Heart left ventricle (tissue), 16 donors: ENCODE measurements around the gene EHD4. TPM values are rescaled to one million over a fixed set of nuclear protein-coding genes. Genes with fewer than 3 reads are reported as not detected.

ENCODE experiments used
- ATAC-seq, 4 donors: fragments of 200-7000 bp; cut with Tn5 transposase; one replicate each; pipeline ENCODE4 v1.9.1; 2020 to 2022; ENCODE audit warnings: moderate library complexity in 4 of 4, mild to moderate bottlenecking in 3 of 4, moderate number of reproducible peaks in 1 of 4
- DNase-seq, 5 donors: peaks; one replicate each; pipeline ENCODE4 v3.0.0-alpha.2; 2020
- H3K27ac ChIP-seq, 12 donors: fragments of 200-600 bp; sonication (generic) in 4 of 12; one replicate each; pipeline versions ENCODE4 v1.5.0 to v1.8.0; 2016 to 2022; ENCODE audit warnings: mild to moderate bottlenecking in 2 of 12
- H3K27me3 ChIP-seq, 9 donors: fragments of 200-600 bp; sonication (generic) in 2 of 9; one replicate each; pipeline versions ENCODE4 v1.5.1 to v1.8.0; 2016 to 2022; ENCODE audit warnings: mild to moderate bottlenecking in 3 of 9
- H3K36me3 ChIP-seq, 9 donors: fragments of 200-600 bp; sonication (generic) in 2 of 9; one replicate each; pipeline versions ENCODE4 v1.5.0 to v1.8.0; 2018 to 2022; ENCODE audit warnings: mild to moderate bottlenecking in 2 of 9
- H3K4me1 ChIP-seq, 12 donors: fragments of 200-600 bp; sonication (generic) in 4 of 12; one replicate each; pipeline versions ENCODE4 v1.5.0 to v1.8.0; 2016 to 2022; ENCODE audit warnings: mild to moderate bottlenecking in 3 of 12
- H3K4me3 ChIP-seq, 12 donors: fragments of 200-600 bp; sonication (generic) in 4 of 12; one replicate each; pipeline versions ENCODE4 v1.5.0 to v1.8.0; 2017 to 2022; ENCODE audit warnings: mild to moderate bottlenecking in 9 of 12, moderate library complexity in 4 of 12
- H3K9me3 ChIP-seq, 12 donors: fragments of 200-600 bp; sonication (generic) in 4 of 12; one replicate each; pipeline versions ENCODE4 v1.5.0 to v1.8.0; 2016 to 2022; ENCODE audit warnings: mild to moderate bottlenecking in 1 of 12
- POLR2A ChIP-seq, 2 donors: fragments of 450-650 bp; IDR thresholded peaks; one replicate each; pipeline ENCODE4 v1.6.1; 2017; ENCODE audit warnings: antibody characterized with exemption in 2 of 2, mild to moderate bottlenecking in 2 of 2, moderate library complexity in 2 of 2
- WGBS, 4 donors: extraction: QIAGEN DNeasy Blood & Tissue Kit in 2 of 4; methylation state at CpG; one replicate each; pipeline versions ENCODE4 v1.1.5 to v1.1.7; 2013 to 2018; 5-methylcytosine and 5-hydroxymethylcytosine counted together
- intact Hi-C, 10 donors: fragments of 100-400 bp; cut with DNase I; formaldehyde crosslinking; loops; one replicate each; pipeline versions ENCODE4 v1.11.1 to v1.14.2; 2022
- polyA plus RNA-seq, 2 donors: library from polyadenylated mRNA; stranded (reverse); fragments of 200-250 nt; gene quantifications; one replicate each; pipeline ENCODE4 v1.2.3, GENCODE V29; 2013
- total RNA-seq, 9 donors: library from RNA; depleted of rRNA in 2 of 9; stranded (reverse); fragments of >200 nt in 2 of 9; fragmentation: NEBNext Ultra II Directional in 3 of 9; extraction: Animal tissue kit (Norgen Biotek cat#: 25700) in 3 of 9; gene quantifications; one replicate each; pipeline versions ENCODE4 v1.1.0 to v1.2.4, GENCODE V29; 2016 to 2023
- TF ChIP-seq, protein P1 (sequence below), 12 donors: fragments of 200-600 bp; sonication (generic) in 4 of 12; IDR thresholded peaks; one replicate each; pipeline versions ENCODE4 v1.5.0 to v1.8.0; 2018 to 2022; ENCODE audit warnings: antibody characterized with exemption in 12 of 12, mild to moderate bottlenecking in 5 of 12
- donor health status: ischemic (EF 13 %, LVEDD 7.1; RV severe dilation, severe dysfunction).
- donor health status: healthy with polysubstance abuse.
- donor health status: DM: no; HTN: yes; CAD: no.
- donor health status: DM: no; HTN: no; CAD: no.
- donor health status: ischemic (EF 25% LVEDD 6.9; RV normal size, moderate dysfunction).
- donor health status: ischemic (EF 25% LVEDD 5.7; RV mildly dilated, moderate dysfunction).
- donor health status: healthy.
- donor health status: DM: yes; HTN: yes; CAD: no.
- donor health status: ischemic (EF 35%, LVEDD 5.7; RV mildly dilated, moderate dysfunction).
- donor health status: nonischemic (EF 11% LVEDD 7.7; RV severe dilation, severe dysfunction).
- donor health status: DM: yes; HTN: yes; CAD: no.
- donor health status: PGD.
- donor health status: ischemic (EF 29% LVEDD 5.4; RV normal size, mild dysfunction).
- donor health status: nonischemic (EF 23%, LVEDD 6.1; RV moderate dilation, normal function).

Gene EHD4
- total and polyA plus RNA-seq, 11 donors: 25.6 to 70.8 (median 43.9) TPM

DNA sequence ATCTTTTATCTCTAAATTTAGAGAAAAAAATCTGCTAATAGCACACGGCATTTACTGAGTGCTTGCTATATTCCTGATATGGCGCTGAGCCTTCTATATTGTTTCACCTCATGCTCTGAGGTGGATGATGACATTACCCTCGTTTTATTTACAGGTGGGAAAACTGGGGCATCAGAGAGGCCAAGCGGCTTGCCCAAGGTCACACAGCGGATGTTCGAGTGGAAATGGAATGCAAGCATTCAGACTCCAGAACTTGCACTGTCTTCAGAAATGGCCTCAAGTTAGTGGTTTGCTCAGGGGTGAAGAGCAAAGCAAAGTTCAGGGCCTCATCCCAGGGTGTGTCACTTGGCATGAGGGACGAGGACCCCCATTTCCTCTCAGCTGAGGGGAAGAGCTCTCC lies 17.3 kb downstream of the EHD4 start:
- Histone ChIP-seq H3K4me1 (peaks cover 22 to 80% (median 64%) of the 10 kb centered on the region in 12 donors), H3K27ac (peak overlapping the region in 6 of 12 donors; percentile 6 to 78 (median 68)), H3K27me3 (no peaks in the 10 kb centered on the region), H3K36me3 (peaks cover 0 to 42% (median 22%) of the 10 kb centered on the region in 9 donors), H3K4me3 (no peak overlapping the region), H3K9me3 (no peaks in the 10 kb centered on the region)
- TF ChIP-seq POLR2A (IDR thresholded peaks at IDR 0.05): no peak
- TF ChIP-seq, protein P1, sequence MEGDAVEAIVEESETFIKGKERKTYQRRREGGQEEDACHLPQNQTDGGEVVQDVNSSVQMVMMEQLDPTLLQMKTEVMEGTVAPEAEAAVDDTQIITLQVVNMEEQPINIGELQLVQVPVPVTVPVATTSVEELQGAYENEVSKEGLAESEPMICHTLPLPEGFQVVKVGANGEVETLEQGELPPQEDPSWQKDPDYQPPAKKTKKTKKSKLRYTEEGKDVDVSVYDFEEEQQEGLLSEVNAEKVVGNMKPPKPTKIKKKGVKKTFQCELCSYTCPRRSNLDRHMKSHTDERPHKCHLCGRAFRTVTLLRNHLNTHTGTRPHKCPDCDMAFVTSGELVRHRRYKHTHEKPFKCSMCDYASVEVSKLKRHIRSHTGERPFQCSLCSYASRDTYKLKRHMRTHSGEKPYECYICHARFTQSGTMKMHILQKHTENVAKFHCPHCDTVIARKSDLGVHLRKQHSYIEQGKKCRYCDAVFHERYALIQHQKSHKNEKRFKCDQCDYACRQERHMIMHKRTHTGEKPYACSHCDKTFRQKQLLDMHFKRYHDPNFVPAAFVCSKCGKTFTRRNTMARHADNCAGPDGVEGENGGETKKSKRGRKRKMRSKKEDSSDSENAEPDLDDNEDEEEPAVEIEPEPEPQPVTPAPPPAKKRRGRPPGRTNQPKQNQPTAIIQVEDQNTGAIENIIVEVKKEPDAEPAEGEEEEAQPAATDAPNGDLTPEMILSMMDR (IDR thresholded peaks at IDR 0.05): no peak
- WGBS, 4 donors: 73 to 85% (median 83%) methylated on average over 7 of the region's 7 CpGs
- ATAC-seq (no peak), DNase-seq (no peak)
- intact Hi-C loops: loop anchor here in 2 of 10 donors (5.0 kb wide), 1 partner anchor 33 kb away; no protein-coding TSS in a partner anchor

DNA sequence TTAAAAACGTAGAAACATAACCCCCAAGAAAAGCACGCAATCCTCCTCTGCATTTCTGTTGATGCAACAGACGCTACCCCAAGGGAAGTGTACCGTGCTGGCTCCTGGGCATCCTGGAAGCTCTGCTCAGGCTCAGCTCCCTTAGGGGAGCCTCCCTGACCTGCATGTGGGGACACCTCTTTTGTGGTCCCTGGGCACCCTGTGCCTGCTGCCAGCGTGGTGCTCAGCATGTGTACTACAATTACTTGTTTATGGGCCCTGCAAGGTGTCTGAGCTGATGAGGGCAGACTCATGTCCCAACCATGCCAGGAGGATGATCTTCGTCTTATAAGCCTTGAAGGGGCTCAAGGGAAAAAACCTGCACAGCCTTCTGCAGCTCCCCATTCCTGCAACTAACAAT lies 18.3 kb downstream of the EHD4 start:
- Histone ChIP-seq H3K36me3 (peaks cover 0 to 51% (median 22%) of the 10 kb centered on the region in 9 donors), H3K4me1 (peaks cover 22 to 87% (median 73%) of the 10 kb centered on the region in 12 donors), H3K27me3 (no peaks in the 10 kb centered on the region), H3K4me3 (no peak overlapping the region), H3K27ac (no peak overlapping the region), H3K9me3 (no peaks in the 10 kb centered on the region)
- TF ChIP-seq POLR2A (IDR thresholded peaks at IDR 0.05): no peak
- TF ChIP-seq, protein P1 (IDR thresholded peaks at IDR 0.05): no peak
- ATAC-seq (no peak), DNase-seq (no peak)
- WGBS, 4 donors: 86 to 91% (median 89%) methylated on average over 6 of the region's 6 CpGs
- intact Hi-C loops: no loop called here

DNA sequence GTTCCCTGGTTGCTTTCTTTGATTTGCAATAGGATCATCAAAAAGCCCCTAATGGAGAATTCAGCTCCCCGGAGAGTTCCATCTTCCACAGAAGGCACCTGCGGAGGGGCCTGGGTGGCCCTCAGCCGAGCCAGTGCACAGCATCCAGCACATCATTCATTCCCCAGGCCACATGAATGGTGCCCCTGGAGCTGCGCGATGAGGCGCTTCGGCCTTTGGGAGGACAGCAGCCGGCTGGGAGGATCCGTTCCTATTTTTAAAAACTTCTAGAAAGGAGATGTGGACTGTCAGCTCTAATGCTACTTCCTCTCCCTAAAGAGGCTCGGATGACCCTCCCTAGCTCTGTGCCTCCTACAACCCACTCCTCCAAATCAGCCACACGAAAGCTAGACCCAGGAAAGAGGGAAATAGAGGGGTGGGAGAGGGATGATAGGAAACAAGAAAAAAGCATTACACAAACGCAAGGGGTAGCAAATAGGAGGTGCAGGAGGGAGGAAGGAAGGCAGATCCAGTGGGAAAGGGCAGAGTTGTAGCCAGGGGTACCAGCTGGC lies 20.3 kb downstream of the EHD4 start:
- DNase-seq (no peak), ATAC-seq (no peak)
- Histone ChIP-seq H3K4me1 (peaks cover 14 to 88% (median 74%) of the 10 kb centered on the region in 12 donors), H3K27ac (peak overlapping the region in 10 of 12 donors; percentile 6 to 85 (median 58)), H3K9me3 (no peaks in the 10 kb centered on the region), H3K36me3 (peaks cover 0 to 47% (median 22%) of the 10 kb centered on the region in 9 donors), H3K27me3 (no peaks in the 10 kb centered on the region), H3K4me3 (no peak overlapping the region)
- intact Hi-C loops: no loop called here
- TF ChIP-seq, protein P1 (IDR thresholded peaks at IDR 0.05): no peak
- no peak for TF ChIP-seq POLR2A (IDR thresholded peaks at IDR 0.05)
- WGBS, 4 donors: 54 to 68% (median 68%) methylated on average over 10 to 12 of the region's 12 CpGs

DNA sequence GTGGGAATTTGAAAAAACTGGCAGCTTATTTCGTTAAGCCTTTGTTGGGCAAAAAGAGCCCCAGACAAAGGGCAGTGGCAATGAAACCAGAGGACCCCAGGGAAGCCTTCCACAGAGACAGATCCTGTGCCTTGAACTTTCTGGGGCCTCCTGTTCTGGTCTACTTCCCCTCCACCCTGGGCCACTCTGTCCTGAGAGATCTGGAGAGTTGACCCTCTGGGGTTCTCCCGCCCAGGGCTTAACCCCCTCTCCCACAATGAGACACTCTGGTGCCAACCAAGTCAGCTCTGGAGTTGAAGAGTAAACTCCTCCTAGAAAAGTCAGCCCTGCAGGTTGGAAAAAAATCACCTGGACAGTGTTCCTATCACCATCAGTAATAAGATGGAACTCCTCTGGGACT lies 20.8 kb downstream of the EHD4 start:
- 31 to 51% (median 44%) methylated on average over 2 of the region's 2 CpGs for WGBS, 4 donors
- DNase-seq (no peak), ATAC-seq (no peak)
- Histone ChIP-seq H3K9me3 (no peaks in the 10 kb centered on the region), H3K36me3 (peaks cover 0 to 53% (median 22%) of the 10 kb centered on the region in 9 donors), H3K4me3 (no peak overlapping the region), H3K27me3 (no peaks in the 10 kb centered on the region), H3K27ac (peak overlapping the region in 10 of 12 donors; percentile 8 to 85 (median 62)), H3K4me1 (peaks cover 10 to 88% (median 73%) of the 10 kb centered on the region in 12 donors)
- intact Hi-C loops: no loop called here
- TF ChIP-seq, protein P1 (IDR thresholded peaks at IDR 0.05): no peak
- no peak for TF ChIP-seq POLR2A (IDR thresholded peaks at IDR 0.05)
